Right lobe of liver (tissue), 6 donors: ENCODE measurements around the gene ELMO1. TPM values are rescaled to one million over a fixed set of nuclear protein-coding genes. Genes with fewer than 3 reads are reported as not detected.

Experiments used
- ATAC-seq, 4 donors: fragments of 200-7000 bp; cut with Tn5 transposase; one replicate each; pipeline ENCODE4 v1.9.1; 2020; ENCODE audit warnings: mild to moderate bottlenecking in 4 of 4, moderate library complexity in 4 of 4
- DNase-seq, 3 donors: peaks; one replicate each; pipeline ENCODE4 v3.0.0-alpha.2; 2020
- H3K27ac ChIP-seq, 3 donors: fragments of 200-600 bp; one replicate each; pipeline ENCODE4 v1.8.0; 2022
- H3K27me3 ChIP-seq, 2 donors: fragments of 200-600 bp; one replicate each; pipeline ENCODE4 v1.8.0; 2022
- H3K36me3 ChIP-seq, 4 donors: fragments of 200-600 bp; sonication (generic) in 1 of 4; one replicate each; pipeline versions ENCODE4 v1.5.1 to v1.8.0; 2017 to 2022; ENCODE audit warnings: control low read depth in 1 of 4
- H3K4me1 ChIP-seq, 4 donors: fragments of 200-600 bp; sonication (generic) in 1 of 4; one replicate each; pipeline versions ENCODE4 v1.5.1 to v1.8.0; 2017 to 2022; ENCODE audit warnings: control low read depth in 1 of 4
- H3K4me3 ChIP-seq, 3 donors: fragments of 200-600 bp; one replicate each; pipeline ENCODE4 v1.8.0; 2022
- H3K9me3 ChIP-seq, 4 donors: fragments of 200-600 bp; sonication (generic) in 1 of 4; one replicate each; pipeline versions ENCODE4 v1.5.1 to v1.8.0; 2017 to 2022; ENCODE audit warnings: control low read depth in 1 of 4
- POLR2A ChIP-seq: fragments of 450-650 bp; IDR thresholded peaks from one replicate; pipeline ENCODE4 v1.6.1; 2017; ENCODE audit warnings: antibody characterized with exemption, mild to moderate bottlenecking
- WGBS: methylation state at CpG from one replicate; pipeline ENCODE4 v1.1.6; 2018; ENCODE audit warnings: low coverage, low lambda C conversion rate; ENCODE audit not compliant: insufficient coverage; ENCODE audit errors: missing lambda C conversion rate; 5-methylcytosine and 5-hydroxymethylcytosine counted together
- intact Hi-C, 2 donors: fragments of 100-400 bp; cut with DNase I; formaldehyde crosslinking; loops; one replicate each; pipeline versions ENCODE4 v1.11.2 to v1.14.1; 2022
- total RNA-seq, 6 experiments: library from RNA; depleted of rRNA in 2 of 6; stranded (reverse); fragments of >200 nt in 2 of 6; fragmentation: NEBNext Ultra II Directional in 3 of 6; extraction: Animal tissue kit (Norgen Biotek cat#: 25700) in 3 of 6; gene quantifications; one replicate each; pipeline versions ENCODE4 v1.1.0 to v1.2.4, GENCODE V29; 2016 to 2023
- TF ChIP-seq, protein P1 (sequence below), 4 donors: fragments of 200-600 bp in 3 of 4; fragments of 450-650 bp in 1 of 4; IDR thresholded peaks; one replicate each; pipeline versions ENCODE4 v1.5.1 to v1.8.0; 2016 to 2022; ENCODE audit warnings: antibody characterized with exemption in 4 of 4, mild to moderate bottlenecking in 2 of 4
- donor health status: DM: no; HTN: yes; CAD: no.
- donor health status: DM: no; HTN: no; CAD: no.
- donor health status: DM: no; HTN: no; CAD: no.
- donor health status: DM: no; HTN: yes; CAD: no.
- donor health status: DM: no; HTN: yes; CAD: no.

ELMO1 gene
- total RNA-seq, 6 experiments from 2014 or later, result 18.4 to 55.4 (median 25.1) TPM

GRCh38 chr7:36929791-36930190 lies 518.9 kb downstream of the ELMO1 start:
- Histone ChIP-seq H3K4me1 (no peaks in the 10 kb centered on the region), H3K27ac (no peak overlapping the region), H3K27me3 (no peaks in the 10 kb centered on the region), H3K36me3 (no peaks in the 10 kb centered on the region), H3K9me3 (no peaks in the 10 kb centered on the region), H3K4me3 (no peak overlapping the region)
- DNase-seq (no peak), ATAC-seq (no peak)
- WGBS, result 96% methylated on average over 3 of the region's 4 CpGs
- intact Hi-C loops, result no loop called here
- TF ChIP-seq, protein P1, sequence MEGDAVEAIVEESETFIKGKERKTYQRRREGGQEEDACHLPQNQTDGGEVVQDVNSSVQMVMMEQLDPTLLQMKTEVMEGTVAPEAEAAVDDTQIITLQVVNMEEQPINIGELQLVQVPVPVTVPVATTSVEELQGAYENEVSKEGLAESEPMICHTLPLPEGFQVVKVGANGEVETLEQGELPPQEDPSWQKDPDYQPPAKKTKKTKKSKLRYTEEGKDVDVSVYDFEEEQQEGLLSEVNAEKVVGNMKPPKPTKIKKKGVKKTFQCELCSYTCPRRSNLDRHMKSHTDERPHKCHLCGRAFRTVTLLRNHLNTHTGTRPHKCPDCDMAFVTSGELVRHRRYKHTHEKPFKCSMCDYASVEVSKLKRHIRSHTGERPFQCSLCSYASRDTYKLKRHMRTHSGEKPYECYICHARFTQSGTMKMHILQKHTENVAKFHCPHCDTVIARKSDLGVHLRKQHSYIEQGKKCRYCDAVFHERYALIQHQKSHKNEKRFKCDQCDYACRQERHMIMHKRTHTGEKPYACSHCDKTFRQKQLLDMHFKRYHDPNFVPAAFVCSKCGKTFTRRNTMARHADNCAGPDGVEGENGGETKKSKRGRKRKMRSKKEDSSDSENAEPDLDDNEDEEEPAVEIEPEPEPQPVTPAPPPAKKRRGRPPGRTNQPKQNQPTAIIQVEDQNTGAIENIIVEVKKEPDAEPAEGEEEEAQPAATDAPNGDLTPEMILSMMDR (IDR thresholded peaks at IDR 0.05), result no peak
- no peak for TF ChIP-seq POLR2A

- intact Hi-C loops, result no loop called here
- Histone ChIP-seq H3K4me1 (no peaks in the 10 kb centered on the region), H3K27ac (no peak overlapping the region), H3K4me3 (no peak overlapping the region), H3K36me3 (no peaks in the 10 kb centered on the region), H3K27me3 (no peaks in the 10 kb centered on the region), H3K9me3 (no peaks in the 10 kb centered on the region)
- no peak for ATAC-seq
- no peak for TF ChIP-seq POLR2A
- TF ChIP-seq, protein P1 (IDR thresholded peaks at IDR 0.05), result no peak
- no CpG with 5 or more reads among the region's 2 CpGs for WGBS
- no peak for DNase-seq
These were observed 519.9 kb downstream of the ELMO1 start for GRCh38 chr7:36928718-36929117.

GRCh38 chr7:36928311-36928710 lies 520.4 kb downstream of the ELMO1 start:
- TF ChIP-seq POLR2A, result no peak
- TF ChIP-seq, protein P1 (IDR thresholded peaks at IDR 0.05), result no peak
- H3K27me3 ChIP-seq, result no peaks in the 10 kb centered on the region
- ATAC-seq, result no peak
- no peak overlapping the region for H3K27ac ChIP-seq
- DNase-seq, result no peak
- intact Hi-C loops, result no loop called here
- no peaks in the 10 kb centered on the region for H3K4me1 ChIP-seq
- WGBS, result 92% methylated on average over 5 of the region's 5 CpGs
- H3K4me3 ChIP-seq, result no peak overlapping the region
- no peaks in the 10 kb centered on the region for H3K36me3 ChIP-seq
- H3K9me3 ChIP-seq, result no peaks in the 10 kb centered on the region

DNA sequence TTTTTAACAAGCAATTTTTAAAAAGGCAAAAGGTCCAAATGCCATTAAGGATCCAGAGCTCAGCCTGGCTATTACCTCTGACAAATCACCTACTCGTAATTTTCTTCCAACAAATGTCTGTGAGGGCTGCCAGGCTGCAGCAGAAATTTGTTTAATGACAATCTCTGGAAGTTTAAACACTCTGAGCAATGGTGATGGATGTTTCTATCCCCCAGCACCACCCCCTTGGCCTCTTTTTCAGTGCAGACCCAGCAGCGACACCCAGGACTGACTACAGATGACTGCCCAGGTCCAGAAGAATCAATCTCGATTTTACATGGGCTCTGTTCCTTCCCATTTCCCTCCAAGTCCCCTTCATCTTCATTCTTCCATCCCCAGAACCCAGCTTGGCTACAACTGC lies 523.0 kb downstream of the ELMO1 start:
- no peaks in the 10 kb centered on the region for H3K9me3 ChIP-seq
- no peak overlapping the region for H3K4me3 ChIP-seq
- no peaks in the 10 kb centered on the region for H3K36me3 ChIP-seq
- no peaks in the 10 kb centered on the region for H3K4me1 ChIP-seq
- WGBS, result 96% methylated on average over 3 of the region's 3 CpGs
- ATAC-seq (no peak), DNase-seq (no peak)
- H3K27ac ChIP-seq, result no peak overlapping the region
- intact Hi-C loops, result no loop called here
- no peaks in the 10 kb centered on the region for H3K27me3 ChIP-seq
- TF ChIP-seq POLR2A, result no peak
- TF ChIP-seq, protein P1 (IDR thresholded peaks at IDR 0.05), result no peak

GRCh38 chr7:36925207-36925606 lies 523.5 kb downstream of the ELMO1 start:
- DNase-seq, result no peak
- Histone ChIP-seq H3K27me3 (no peaks in the 10 kb centered on the region), H3K9me3 (no peaks in the 10 kb centered on the region), H3K4me3 (no peak overlapping the region), H3K4me1 (no peaks in the 10 kb centered on the region), H3K27ac (no peak overlapping the region), H3K36me3 (no peaks in the 10 kb centered on the region)
- TF ChIP-seq, protein P1 (IDR thresholded peaks at IDR 0.05), result no peak
- no peak for ATAC-seq
- 90% methylated on average over 5 of the region's 5 CpGs for WGBS
- intact Hi-C loops, result no loop called here
